Measurements from ENCODE around the gene AQP12B. TPM values are rescaled to one million over a fixed set of nuclear protein-coding genes. Genes with fewer than 3 reads are reported as not detected.

The AQP12B gene
- total RNA-seq, 1 experiment from 2014 or later: not detected

DNA sequence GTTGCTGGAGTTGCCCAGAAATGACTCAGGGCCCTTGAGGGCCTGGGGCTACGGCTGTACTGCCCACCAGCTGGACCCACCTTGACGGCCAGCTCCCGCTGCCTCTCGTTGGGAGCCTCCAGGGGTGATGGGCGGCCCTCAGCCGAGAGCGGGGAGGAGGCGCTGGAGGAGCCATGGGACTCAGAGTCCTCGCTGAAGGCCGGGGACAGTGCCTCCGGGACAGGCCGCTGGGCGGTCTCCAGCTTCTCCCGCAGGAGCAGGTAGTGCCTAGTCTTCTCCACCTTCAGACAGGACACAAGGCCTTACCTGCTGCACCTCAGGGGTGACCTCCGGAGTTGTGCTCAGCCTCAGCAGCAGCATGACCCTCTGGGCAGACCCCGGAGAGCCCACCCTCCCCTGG is 39.7 kb upstream of the AQP12B start:
- Histone ChIP-seq H3K4me3 (ENCODE audit: low read length) (no peak overlapping the region), H3K9me2 (replicated peaks; ENCODE audit: low read length) (no peaks in the 10 kb centered on the region), H3K27me3 (ENCODE audit: low read length) (peaks cover 22% of the 10 kb centered on the region), H3K9ac (ENCODE audit: low read length) (no peak overlapping the region), H3K4me2 (ENCODE audit: low read length) (no peak overlapping the region), H3K79me2 (ENCODE audit: low read length) (no peaks in the 10 kb centered on the region), H2AFZ (ENCODE audit: low read length) (no peak overlapping the region), H3K36me3 (ENCODE audit: low read depth, low read length) (no peaks in the 10 kb centered on the region), H4K20me1 (ENCODE audit: low read length) (no peaks in the 10 kb centered on the region), H3K9me3 (ENCODE audit: low read length) (no peaks in the 10 kb centered on the region), H3F3A (ENCODE audit: low read length, unreplicated experiment) (no peaks in the 10 kb centered on the region), H3K27ac (ENCODE audit: low read length) (no peak overlapping the region), H3K4me1 (ENCODE audit: insufficient read depth, low read length) (no peaks in the 10 kb centered on the region)
- ChIA-PET CTCF (no interaction called here), POLR2A (ENCODE audit: unreplicated experiment) (no interaction called here)
- DNase-seq: no peak
- TF ChIP-seq EZH2phosphoT487 (IDR thresholded peaks at IDR 0.05; ENCODE audit: borderline replicate concordance, low read length): no peak
- TF ChIP-seq, protein P1, sequence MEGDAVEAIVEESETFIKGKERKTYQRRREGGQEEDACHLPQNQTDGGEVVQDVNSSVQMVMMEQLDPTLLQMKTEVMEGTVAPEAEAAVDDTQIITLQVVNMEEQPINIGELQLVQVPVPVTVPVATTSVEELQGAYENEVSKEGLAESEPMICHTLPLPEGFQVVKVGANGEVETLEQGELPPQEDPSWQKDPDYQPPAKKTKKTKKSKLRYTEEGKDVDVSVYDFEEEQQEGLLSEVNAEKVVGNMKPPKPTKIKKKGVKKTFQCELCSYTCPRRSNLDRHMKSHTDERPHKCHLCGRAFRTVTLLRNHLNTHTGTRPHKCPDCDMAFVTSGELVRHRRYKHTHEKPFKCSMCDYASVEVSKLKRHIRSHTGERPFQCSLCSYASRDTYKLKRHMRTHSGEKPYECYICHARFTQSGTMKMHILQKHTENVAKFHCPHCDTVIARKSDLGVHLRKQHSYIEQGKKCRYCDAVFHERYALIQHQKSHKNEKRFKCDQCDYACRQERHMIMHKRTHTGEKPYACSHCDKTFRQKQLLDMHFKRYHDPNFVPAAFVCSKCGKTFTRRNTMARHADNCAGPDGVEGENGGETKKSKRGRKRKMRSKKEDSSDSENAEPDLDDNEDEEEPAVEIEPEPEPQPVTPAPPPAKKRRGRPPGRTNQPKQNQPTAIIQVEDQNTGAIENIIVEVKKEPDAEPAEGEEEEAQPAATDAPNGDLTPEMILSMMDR (conservative IDR thresholded peaks at IDR 0.05; ENCODE audit: low read depth, low read length): no peak
- TF ChIP-seq EZH2 (IDR thresholded peaks at IDR 0.05; ENCODE audit: low read length, unreplicated experiment): no peak
- intact Hi-C loops (cut with micrococcal nuclease): no loop called here
- BruUV-seq (replicated peaks): no TSS peak
- ATAC-seq: no peak

DNA sequence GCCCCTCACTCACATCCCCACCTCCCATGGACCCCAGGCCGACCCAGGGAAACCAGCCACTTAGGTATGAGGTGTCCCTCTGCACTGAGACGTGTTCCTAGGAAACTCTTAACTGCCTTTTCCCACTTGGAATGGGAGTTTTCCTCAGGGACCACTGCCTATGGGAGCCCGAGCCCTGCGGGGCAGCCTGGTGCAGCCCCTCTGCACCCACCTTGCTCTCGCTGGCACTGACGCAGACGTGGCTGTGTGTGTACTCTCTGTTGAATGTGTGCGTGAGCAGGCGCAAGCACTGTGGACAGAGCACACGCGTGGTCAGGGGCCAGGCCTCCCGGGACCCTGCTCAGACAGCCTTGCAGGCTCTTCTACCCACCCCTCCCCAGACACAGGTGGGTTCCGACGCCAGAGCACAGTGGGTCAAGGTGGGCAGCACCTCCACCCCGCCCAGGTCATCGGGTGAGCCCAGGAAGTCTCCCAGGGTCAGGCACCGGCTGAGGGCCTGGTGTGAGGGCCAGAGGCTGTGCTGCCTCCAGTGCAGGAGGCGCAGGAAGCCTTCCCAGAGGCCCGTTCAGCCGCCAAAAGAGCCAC is 39.0 kb upstream of the AQP12B start:
- BruUV-seq (replicated peaks): no TSS peak
- POLR2A ChIA-PET (ENCODE audit: unreplicated experiment): no interaction called here

More for the DNA sequence above, 39.0 kb upstream of the AQP12B start:
- no peak overlapping the region for H3K4me2 ChIP-seq (ENCODE audit: low read length)
- peaks cover 28% of the 10 kb centered on the region for H3K27me3 ChIP-seq (ENCODE audit: low read length)
- no peak overlapping the region for H3K27ac ChIP-seq (ENCODE audit: low read length)
- no peaks in the 10 kb centered on the region for H3K4me1 ChIP-seq (ENCODE audit: insufficient read depth, low read length)
- DNase-seq (no peak), ATAC-seq (no peak)
- H2AFZ ChIP-seq (ENCODE audit: low read length): no peak overlapping the region
- H3K9ac ChIP-seq (ENCODE audit: low read length): no peak overlapping the region
- no peaks in the 10 kb centered on the region for H4K20me1 ChIP-seq (ENCODE audit: low read length)
- H3K36me3 ChIP-seq (ENCODE audit: low read depth, low read length): no peaks in the 10 kb centered on the region
- TF ChIP-seq EZH2 (IDR thresholded peaks at IDR 0.05; ENCODE audit: low read length, unreplicated experiment): no peak
- TF ChIP-seq EZH2phosphoT487 (IDR thresholded peaks at IDR 0.05; ENCODE audit: borderline replicate concordance, low read length): no peak
- TF ChIP-seq, protein P1 (conservative IDR thresholded peaks at IDR 0.05; ENCODE audit: low read depth, low read length): no peak
- CTCF ChIA-PET: no interaction called here
- H3F3A ChIP-seq (ENCODE audit: low read length, unreplicated experiment): no peaks in the 10 kb centered on the region
- no peaks in the 10 kb centered on the region for H3K9me2 ChIP-seq (replicated peaks; ENCODE audit: low read length)
- no peaks in the 10 kb centered on the region for H3K9me3 ChIP-seq (ENCODE audit: low read length)
- H3K79me2 ChIP-seq (ENCODE audit: low read length): no peaks in the 10 kb centered on the region
- intact Hi-C loops (cut with micrococcal nuclease): no loop called here
- H3K4me3 ChIP-seq (ENCODE audit: low read length): no peak overlapping the region
